Keratinocyte (primary cell): ENCODE results near the gene PYY. TPM values are rescaled to one million over a fixed set of nuclear protein-coding genes. Genes with fewer than 3 reads are reported as not detected.

Experiments
- DNase-seq: peaks from one replicate; pipeline ENCODE4 v3.0.0-alpha.2; 2011; ENCODE audit warnings: low read depth, missing footprints, low spot score
- FAIRE-seq: peaks from 2 replicates; lab custom pipeline; 2011; peaks lifted over from hg19 to GRCh38; lab: Jason Lieb, UNC
- H2AFZ ChIP-seq: 2 replicates; pipeline ENCODE4 v1.6.0; 2012; ENCODE audit warnings: low read length, control low read depth, inconsistent platforms; ENCODE audit not compliant: control insufficient read depth
- H3K27ac ChIP-seq: 2 replicates; pipeline ENCODE4 v1.5.1; 2011; ENCODE audit warnings: low read length; ENCODE audit not compliant: control insufficient read depth, insufficient read depth
- H3K27me3 ChIP-seq: 3 replicates; pipeline ENCODE4 v1.6.0; 2011; ENCODE audit warnings: low read length; ENCODE audit not compliant: control insufficient read depth, insufficient read depth; ENCODE audit errors: extremely low read depth
- H3K36me3 ChIP-seq, 2 experiments: 2 replicates in 1 of 2; 3 replicates in 1 of 2; pipeline ENCODE4 v1.5.1; 2011; ENCODE audit warnings: low read length in 2 of 2, mild to moderate bottlenecking in 1 of 2; ENCODE audit not compliant: control insufficient read depth in 2 of 2, insufficient read depth in 2 of 2; ENCODE audit errors: extremely low read depth in 1 of 2
- H3K4me1 ChIP-seq: 3 replicates; pipeline ENCODE4 v1.5.1; 2011; ENCODE audit warnings: low read length; ENCODE audit not compliant: control insufficient read depth, insufficient read depth; ENCODE audit errors: extremely low read depth
- H3K4me2 ChIP-seq: 3 replicates; pipeline ENCODE4 v1.6.0; 2011; ENCODE audit warnings: low read depth, low read length; ENCODE audit not compliant: control insufficient read depth, insufficient read depth; ENCODE audit errors: extremely low read depth
- H3K4me3 ChIP-seq, 3 experiments: fragments of 200-600 bp in 1 of 3; sonication (generic) in 1 of 3; 2 replicates in 2 of 3; 3 replicates in 1 of 3; pipeline ENCODE4 v1.5.1; 2011 to 2016; ENCODE audit warnings: low read length in 3 of 3, mild to moderate bottlenecking in 3 of 3, control low read depth in 2 of 3, inconsistent platforms in 1 of 3, low read depth in 1 of 3, mixed read lengths in 1 of 3, mixed run types in 1 of 3, moderate library complexity in 1 of 3; ENCODE audit not compliant: control insufficient read depth in 2 of 3, insufficient read depth in 2 of 3; ENCODE audit errors: extremely low read depth in 1 of 3
- H3K79me2 ChIP-seq: 2 replicates; pipeline ENCODE4 v1.6.0; 2012; ENCODE audit warnings: low read length; ENCODE audit not compliant: control insufficient read depth, insufficient read depth
- H3K9ac ChIP-seq: 3 replicates; pipeline ENCODE4 v1.6.0; 2011; ENCODE audit warnings: low read length; ENCODE audit not compliant: control insufficient read depth, insufficient read depth; ENCODE audit errors: extremely low read depth
- H3K9me1 ChIP-seq: 3 replicates; pipeline ENCODE4 v1.6.0; 2011; ENCODE audit warnings: low read length; ENCODE audit not compliant: control insufficient read depth, insufficient read depth; ENCODE audit errors: extremely low read depth
- H3K9me3 ChIP-seq: 2 replicates; pipeline ENCODE4 v1.5.1; 2012; ENCODE audit warnings: low read depth, low read length; ENCODE audit not compliant: control insufficient read depth
- H4K20me1 ChIP-seq: 3 replicates; pipeline ENCODE4 v1.6.0; 2011; ENCODE audit warnings: low read length; ENCODE audit not compliant: control insufficient read depth, insufficient read depth; ENCODE audit errors: extremely low read depth
- CTCF ChIP-seq, 3 experiments: IDR thresholded peaks in 1 of 3; conservative IDR thresholded peaks in 1 of 3; optimal IDR thresholded peaks in 1 of 3; 2 replicates in 2 of 3; 3 replicates in 1 of 3; pipeline versions ENCODE3 to v1.5.1; 2011; ENCODE audit warnings: low read length in 3 of 3, mild to moderate bottlenecking in 3 of 3, moderate library complexity in 2 of 3, control low read depth in 1 of 3, inconsistent platforms in 1 of 3; ENCODE audit not compliant: insufficient read depth in 2 of 3; ENCODE audit errors: extremely low read depth in 1 of 3
- EZH2 ChIP-seq: IDR thresholded peaks from one replicate; pipeline ENCODE4 v1.6.1; 2012; ENCODE audit warnings: inconsistent platforms, mild to moderate bottlenecking, low read length, moderate library complexity
- dilution Hi-C: fragments of 300-500 bp; cut with MboI; formaldehyde crosslinking; loops from one replicate; pipeline ENCODE4 v1.7.0; 2020; ENCODE audit warnings: low sequenced_read_pairs; ENCODE audit not compliant: extremely low pct_ligation_motif_present
- polyA plus RNA-seq, 5 experiments: library from polyadenylated mRNA; depleted of rRNA in 3 of 5; stranded (reverse) in 3 of 5; stranded (forward) in 1 of 5; unstranded in 1 of 5; fragments of >200 nt; gene quantifications; 1 replicate in 1 of 5; 2 replicates in 3 of 5; 3 replicates in 1 of 5; pipeline versions ENCODE4 v1.2.1 to v1.2.3, GENCODE V29; 2011 to 2012; ENCODE audit warnings: missing spikeins in 2 of 5, low read depth in 1 of 5, low replicate concordance in 1 of 5

Gene PYY
- polyA plus RNA-seq, 1 donor (not counting 4 experiments of a cell fraction or from before 2014, with no cell fraction given) = not detected

GRCh38 chr17:43988301-43988700, 34.6 kb upstream of the PYY start:
- H3K9me3 ChIP-seq = no peaks in the 10 kb centered on the region
- H3K9ac ChIP-seq = no peak overlapping the region
- H3K79me2 ChIP-seq = no peaks in the 10 kb centered on the region
- H2AFZ ChIP-seq = no peak overlapping the region
- dilution Hi-C loops = no loop called here
- no peak overlapping the region for H3K4me2 ChIP-seq
- H3K27ac ChIP-seq = no peak overlapping the region
- H3K4me1 ChIP-seq = no peaks in the 10 kb centered on the region
- no peaks in the 10 kb centered on the region for H4K20me1 ChIP-seq
- no peaks in the 10 kb centered on the region for H3K9me1 ChIP-seq
- no peak for DNase-seq
- no peak for FAIRE-seq
- TF ChIP-seq CTCF (optimal IDR thresholded peaks at IDR 0.05 in 1 of 3, IDR thresholded peaks at IDR 0.05 in 1 of 3, conservative IDR thresholded peaks at IDR 0.05 in 1 of 3; ENCODE audit: extremely low read depth in 1 of 3, insufficient read depth in 2 of 3, low read length in 3 of 3) (no peak), EZH2 (no peak)
- H3K36me3 ChIP-seq = no peaks in the 10 kb centered on the region
- peaks cover 25% of the 10 kb centered on the region for H3K27me3 ChIP-seq
- no peak overlapping the region for H3K4me3 ChIP-seq

GRCh38 chr17:43987131-43988021, 33.6 kb upstream of the PYY start:
- dilution Hi-C loops = no loop called here
- Histone ChIP-seq H3K4me2 (no peak overlapping the region), H3K27ac (no peak overlapping the region), H3K36me3 (no peaks in the 10 kb centered on the region), H3K4me3 (no peak overlapping the region), H3K9me3 (no peaks in the 10 kb centered on the region), H3K9ac (no peak overlapping the region), H2AFZ (no peak overlapping the region), H3K79me2 (no peaks in the 10 kb centered on the region), H3K27me3 (peaks cover 34% of the 10 kb centered on the region), H4K20me1 (no peaks in the 10 kb centered on the region), H3K9me1 (no peaks in the 10 kb centered on the region), H3K4me1 (no peaks in the 10 kb centered on the region)
- DNase-seq (no peak), FAIRE-seq (no peak)
- no peak for TF ChIP-seq EZH2
- no peak for TF ChIP-seq CTCF (optimal IDR thresholded peaks at IDR 0.05 in 1 of 3, IDR thresholded peaks at IDR 0.05 in 1 of 3, conservative IDR thresholded peaks at IDR 0.05 in 1 of 3; ENCODE audit: extremely low read depth in 1 of 3, insufficient read depth in 2 of 3, low read length in 3 of 3)
